OCI-LY3 (cell line): ENCODE results near the gene ARSG.
A peak's percentile ranks its signal among the peaks of the same experiment; 100 is the strongest.
"Not testable (repeated sequence)": the region's sequence is repeated elsewhere in the genome, so short reads cannot be mapped to it uniquely, and the experiment has no call there.

Source experiments
- H2AFZ ChIP-seq: fragments of 200-600, 300-600 bp; shearing (Covaris generic); 2 replicates; pipeline ENCODE4 v1.6.0; 2014; ENCODE audit warnings: antibody characterized with exemption, low read depth, low read length
- H3K27ac ChIP-seq: fragments of 200-600, 300-600 bp; sonication (generic); 2 replicates; pipeline ENCODE4 v1.5.1; 2014; ENCODE audit warnings: mild to moderate bottlenecking, low read length, moderate library complexity, mixed read lengths
- H3K27me3 ChIP-seq: fragments of 200-600, 300-600 bp; sonication (generic); 2 replicates; pipeline ENCODE4 v1.6.1; 2014; ENCODE audit warnings: low read depth, low read length, mixed read lengths
- H3K36me3 ChIP-seq: fragments of 200-600, 300-600 bp; sonication (generic); replicated peaks from 2 replicates; pipeline ENCODE3; 2014; ENCODE audit warnings: low read depth, low read length, mixed read lengths
- H3K4me1 ChIP-seq: fragments of 300-600, 200-600 bp; sonication (generic); 2 replicates; pipeline ENCODE4 v1.6.1; 2014; ENCODE audit warnings: low read length, mixed read lengths
- H3K4me2 ChIP-seq: fragments of 200-600, 300-600 bp; sonication (generic); 2 replicates; pipeline ENCODE4 v1.6.1; 2014; ENCODE audit warnings: low read length, mixed read lengths
- H3K4me3 ChIP-seq: fragments of 300-600, 200-600 bp; sonication (generic); 2 replicates; pipeline ENCODE4 v1.5.1; 2014; ENCODE audit warnings: antibody characterized with exemption, mild to moderate bottlenecking, low read length, moderate library complexity
- H3K79me2 ChIP-seq: fragments of 300-600, 200-600 bp; shearing (Covaris generic); 2 replicates; pipeline ENCODE4 v1.6.1; 2014; ENCODE audit warnings: mild to moderate bottlenecking, low read length, mixed read lengths
- H3K9ac ChIP-seq: fragments of 300-600, 200-600 bp; shearing (Covaris generic); 2 replicates; pipeline ENCODE4 v1.6.0; 2014; ENCODE audit warnings: mild to moderate bottlenecking, low read length, moderate library complexity
- H3K9me3 ChIP-seq: fragments of 200-600, 300-600 bp; shearing (Covaris generic); 2 replicates; pipeline ENCODE4 v1.6.1; 2014; ENCODE audit warnings: low read length, mixed read lengths; ENCODE audit not compliant: insufficient read depth
- H4K20me1 ChIP-seq: fragments of 200-600, 300-600 bp; sonication (generic); 2 replicates; pipeline ENCODE4 v1.6.1; 2016; ENCODE audit warnings: low read length, mixed read lengths; ENCODE audit not compliant: insufficient read depth
- EZH2phosphoT487 ChIP-seq: fragments of 200-600 bp; shearing (Covaris generic); IDR thresholded peaks from 2 replicates; pipeline ENCODE4 v1.6.1; 2018; ENCODE audit warnings: antibody characterized with exemption, mixed run types, low read depth
- TF ChIP-seq, protein P1 (sequence below): fragments of 200-600, 300-600 bp; sonication (generic); IDR thresholded peaks from 2 replicates; pipeline ENCODE4 v1.5.1; 2014; ENCODE audit warnings: antibody characterized with exemption, low read length, low read depth

ARSG gene

DNA sequence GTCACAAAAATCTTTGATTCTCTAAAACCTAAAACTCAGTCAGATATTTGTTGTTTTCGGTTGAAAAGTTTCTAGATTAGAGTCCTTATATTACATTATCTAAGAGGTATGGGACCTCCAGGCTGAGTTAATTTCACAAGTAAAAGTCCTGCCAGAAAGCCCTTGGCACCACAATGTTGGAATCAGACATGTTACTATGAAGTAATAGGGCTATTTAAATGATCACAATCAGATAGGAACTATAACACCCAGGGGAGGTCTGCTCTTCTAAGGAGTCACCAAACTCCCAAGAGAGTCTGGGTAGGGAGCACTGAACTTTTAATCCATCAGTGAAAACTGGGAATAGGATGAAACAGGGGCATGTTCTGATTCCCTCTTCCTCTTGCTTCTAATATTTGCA, 111.8 kb downstream of the ARSG start:
- H2AFZ ChIP-seq: no peak overlapping the region
- H3K27me3 ChIP-seq: peaks cover 9% of the 10 kb centered on the region
- no peak overlapping the region for H3K4me3 ChIP-seq
- no peak overlapping the region for H3K9ac ChIP-seq
- peaks cover 22% of the 10 kb centered on the region for H3K4me1 ChIP-seq
- no peak overlapping the region for H3K4me2 ChIP-seq
- no peaks in the 10 kb centered on the region for H3K36me3 ChIP-seq
- no peaks in the 10 kb centered on the region for H4K20me1 ChIP-seq
- no peaks in the 10 kb centered on the region for H3K79me2 ChIP-seq
- TF ChIP-seq, protein P1, sequence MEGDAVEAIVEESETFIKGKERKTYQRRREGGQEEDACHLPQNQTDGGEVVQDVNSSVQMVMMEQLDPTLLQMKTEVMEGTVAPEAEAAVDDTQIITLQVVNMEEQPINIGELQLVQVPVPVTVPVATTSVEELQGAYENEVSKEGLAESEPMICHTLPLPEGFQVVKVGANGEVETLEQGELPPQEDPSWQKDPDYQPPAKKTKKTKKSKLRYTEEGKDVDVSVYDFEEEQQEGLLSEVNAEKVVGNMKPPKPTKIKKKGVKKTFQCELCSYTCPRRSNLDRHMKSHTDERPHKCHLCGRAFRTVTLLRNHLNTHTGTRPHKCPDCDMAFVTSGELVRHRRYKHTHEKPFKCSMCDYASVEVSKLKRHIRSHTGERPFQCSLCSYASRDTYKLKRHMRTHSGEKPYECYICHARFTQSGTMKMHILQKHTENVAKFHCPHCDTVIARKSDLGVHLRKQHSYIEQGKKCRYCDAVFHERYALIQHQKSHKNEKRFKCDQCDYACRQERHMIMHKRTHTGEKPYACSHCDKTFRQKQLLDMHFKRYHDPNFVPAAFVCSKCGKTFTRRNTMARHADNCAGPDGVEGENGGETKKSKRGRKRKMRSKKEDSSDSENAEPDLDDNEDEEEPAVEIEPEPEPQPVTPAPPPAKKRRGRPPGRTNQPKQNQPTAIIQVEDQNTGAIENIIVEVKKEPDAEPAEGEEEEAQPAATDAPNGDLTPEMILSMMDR: no peak
- no peak for TF ChIP-seq EZH2phosphoT487
- H3K9me3 ChIP-seq: no peaks in the 10 kb centered on the region
- no peak overlapping the region for H3K27ac ChIP-seq

DNA sequence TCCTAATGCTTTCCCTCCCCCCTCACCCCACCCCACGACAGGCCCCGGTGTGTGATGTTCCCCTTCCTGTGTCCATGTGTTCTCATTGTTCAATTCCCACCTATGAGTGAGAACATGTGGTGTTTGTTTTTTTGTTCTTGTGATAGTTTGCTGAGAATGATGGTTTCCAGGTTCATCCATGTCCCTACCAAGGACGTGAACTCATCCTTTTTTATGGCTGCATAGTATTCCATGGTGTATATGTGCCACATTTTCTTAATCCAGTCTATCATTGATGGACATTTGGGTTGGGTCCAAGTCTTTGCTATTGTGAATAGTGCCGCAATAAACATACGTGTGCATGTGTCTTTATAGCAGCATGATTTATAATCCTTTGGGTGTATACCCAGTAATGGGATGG, 112.5 kb downstream of the ARSG start:
- H3K27me3 ChIP-seq, H4K20me1 ChIP-seq, H3K4me2 ChIP-seq, H3K9ac ChIP-seq, H3K9me3 ChIP-seq, H3K36me3 ChIP-seq, H3K79me2 ChIP-seq, H2AFZ ChIP-seq, H3K4me3 ChIP-seq, H3K27ac ChIP-seq: not testable (repeated sequence)
- peaks cover 15% of the 10 kb centered on the region for H3K4me1 ChIP-seq

DNA sequence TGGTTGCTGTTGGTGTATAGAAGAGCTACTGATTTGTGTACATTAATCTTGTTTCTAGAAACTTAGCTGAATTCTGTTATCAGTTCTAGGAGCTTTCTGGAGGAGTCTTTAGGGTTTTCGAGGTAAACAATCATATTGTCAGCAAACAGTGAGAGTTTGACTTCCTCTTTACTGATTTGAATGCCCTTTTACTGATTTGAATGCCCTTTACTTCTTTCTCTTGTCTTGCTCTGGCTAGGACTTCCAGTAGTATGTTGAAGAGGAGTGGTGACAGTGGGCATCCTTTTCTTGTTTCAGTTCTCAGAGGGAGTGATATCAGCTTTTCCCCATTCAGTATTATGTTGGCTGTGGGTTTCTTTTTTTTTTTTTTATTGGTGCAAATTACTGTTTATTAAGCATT, 116.4 kb downstream of the ARSG start:
- H2AFZ ChIP-seq, H4K20me1 ChIP-seq, H3K4me3 ChIP-seq, H3K36me3 ChIP-seq, H3K79me2 ChIP-seq, H3K4me1 ChIP-seq, H3K4me2 ChIP-seq, H3K9ac ChIP-seq, H3K27ac ChIP-seq, H3K9me3 ChIP-seq, H3K27me3 ChIP-seq: not testable (repeated sequence)

DNA sequence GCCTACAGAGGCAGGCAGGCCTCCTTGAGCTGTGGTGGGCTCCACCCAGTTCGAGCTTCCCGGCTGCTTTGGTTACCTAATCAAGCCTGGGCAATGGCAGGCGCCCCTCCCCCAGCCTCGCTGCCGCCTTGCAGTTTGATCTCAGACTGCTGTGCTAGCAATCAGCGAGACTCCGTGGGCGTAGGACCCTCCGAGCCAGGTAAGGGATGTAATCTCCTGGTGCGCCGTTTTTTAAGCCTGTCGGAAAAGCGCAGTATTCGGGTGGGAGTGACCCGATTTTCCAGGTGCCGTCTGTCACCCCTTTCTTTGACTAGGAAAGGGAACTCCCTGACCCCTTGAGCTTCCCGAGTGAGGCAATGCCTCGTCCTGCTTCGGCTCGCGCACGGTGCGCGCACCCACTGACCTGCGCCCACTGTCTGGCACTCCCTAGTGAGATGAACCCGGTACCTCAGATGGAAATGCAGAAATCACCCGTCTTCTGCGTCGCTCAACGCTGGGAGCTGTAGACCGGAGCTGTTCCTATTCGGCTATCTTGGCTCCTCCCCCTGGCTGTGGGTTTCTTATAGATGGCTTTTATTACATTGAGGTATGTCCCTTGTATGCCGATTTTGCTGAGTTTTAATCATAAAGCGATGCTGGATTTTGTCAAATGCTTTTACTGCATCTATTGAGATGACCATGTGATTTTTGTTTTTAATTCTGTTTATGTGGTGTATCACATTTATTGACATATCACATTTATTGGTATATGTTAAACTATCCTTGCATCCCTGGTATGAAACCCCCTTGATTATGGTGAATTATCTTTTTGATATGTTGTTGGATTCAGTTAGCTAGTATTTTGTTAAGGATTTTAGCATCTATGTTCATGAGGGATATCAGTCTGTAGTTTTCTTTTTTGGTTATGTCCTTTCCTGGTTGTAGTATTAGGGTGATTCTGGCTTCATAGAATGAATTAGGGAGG, 122.6 kb downstream of the ARSG start:
- H3K4me1 ChIP-seq, H3K27ac ChIP-seq, H3K9me3 ChIP-seq, H4K20me1 ChIP-seq, H3K79me2 ChIP-seq, H3K36me3 ChIP-seq, H3K27me3 ChIP-seq, H2AFZ ChIP-seq, H3K9ac ChIP-seq: not testable (repeated sequence)
- Histone ChIP-seq H3K4me2 (peak overlapping the region; percentile 59), H3K4me3 (peak overlapping the region; percentile 62)

DNA sequence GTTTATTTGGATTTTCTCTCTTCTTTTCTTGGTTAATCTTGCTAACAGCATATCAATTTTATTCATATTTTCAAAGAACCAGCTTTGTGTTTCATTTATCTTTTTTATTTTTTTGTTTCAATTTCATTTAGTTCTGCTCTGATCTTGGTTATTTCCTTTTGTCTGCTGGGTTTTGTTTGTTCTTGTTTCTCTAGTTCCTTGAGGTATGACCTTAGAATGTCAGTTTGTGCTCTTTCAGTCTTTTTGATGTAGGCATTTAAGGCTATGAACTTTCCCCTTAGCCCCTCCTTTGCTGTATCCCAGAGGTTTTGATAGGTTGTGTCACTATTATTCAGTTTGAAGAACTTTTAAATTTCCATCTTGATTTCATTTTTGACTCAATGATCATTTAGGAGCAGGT, 123.6 kb downstream of the ARSG start:
- not testable (repeated sequence) for H3K27ac ChIP-seq, H3K4me2 ChIP-seq, H4K20me1 ChIP-seq, H3K9ac ChIP-seq, H2AFZ ChIP-seq, H3K4me1 ChIP-seq, H3K9me3 ChIP-seq, H3K36me3 ChIP-seq, H3K27me3 ChIP-seq, H3K79me2 ChIP-seq, H3K4me3 ChIP-seq

DNA sequence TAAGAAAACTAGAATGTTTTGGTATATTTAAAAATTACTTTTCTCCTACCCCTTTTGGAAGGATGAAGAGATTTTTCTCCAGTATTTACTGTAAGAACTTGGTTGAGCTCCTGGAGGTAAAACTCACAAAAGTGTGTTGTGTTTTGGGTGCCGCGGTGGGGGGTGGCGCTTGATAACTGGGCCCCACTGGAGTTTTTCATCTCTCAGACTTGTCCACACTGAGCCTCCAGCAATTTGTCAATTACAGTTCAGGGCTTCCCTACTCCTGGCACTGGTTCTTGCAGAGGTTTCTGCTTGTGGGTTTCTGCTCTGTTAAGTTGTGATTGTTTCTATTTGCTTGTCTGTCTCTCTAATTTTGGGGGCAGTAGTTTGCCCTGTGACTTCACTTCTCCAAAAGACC, 126.0 kb downstream of the ARSG start:
- Histone ChIP-seq H4K20me1 (no peaks in the 10 kb centered on the region), H2AFZ (no peak overlapping the region), H3K36me3 (no peaks in the 10 kb centered on the region), H3K9me3 (no peaks in the 10 kb centered on the region), H3K4me1 (no peaks in the 10 kb centered on the region; the same call in 1 of the 2 replicates), H3K79me2 (no peaks in the 10 kb centered on the region), H3K27ac (no peak overlapping the region), H3K27me3 (no peaks in the 10 kb centered on the region), H3K9ac (no peak overlapping the region), H3K4me2 (no peak overlapping the region), H3K4me3 (no peak overlapping the region)
- TF ChIP-seq EZH2phosphoT487: no peak
- TF ChIP-seq, protein P1: no peak
